HG03432 (cell line): Measurements from ENCODE around the gene EPB41L4A.
"Not testable (repeated sequence)": the region's sequence is repeated elsewhere in the genome, so short reads cannot be mapped to it uniquely, and the experiment has no call there.

ENCODE experiments used
- ATAC-seq: cut with Tn5 transposase; IDR thresholded peaks from one replicate; pipeline ENCODE4 v1.9.1; 2021; ENCODE audit warnings: mild to moderate bottlenecking, moderate library complexity; ENCODE audit not compliant: unreplicated experiment

The EPB41L4A gene

DNA sequence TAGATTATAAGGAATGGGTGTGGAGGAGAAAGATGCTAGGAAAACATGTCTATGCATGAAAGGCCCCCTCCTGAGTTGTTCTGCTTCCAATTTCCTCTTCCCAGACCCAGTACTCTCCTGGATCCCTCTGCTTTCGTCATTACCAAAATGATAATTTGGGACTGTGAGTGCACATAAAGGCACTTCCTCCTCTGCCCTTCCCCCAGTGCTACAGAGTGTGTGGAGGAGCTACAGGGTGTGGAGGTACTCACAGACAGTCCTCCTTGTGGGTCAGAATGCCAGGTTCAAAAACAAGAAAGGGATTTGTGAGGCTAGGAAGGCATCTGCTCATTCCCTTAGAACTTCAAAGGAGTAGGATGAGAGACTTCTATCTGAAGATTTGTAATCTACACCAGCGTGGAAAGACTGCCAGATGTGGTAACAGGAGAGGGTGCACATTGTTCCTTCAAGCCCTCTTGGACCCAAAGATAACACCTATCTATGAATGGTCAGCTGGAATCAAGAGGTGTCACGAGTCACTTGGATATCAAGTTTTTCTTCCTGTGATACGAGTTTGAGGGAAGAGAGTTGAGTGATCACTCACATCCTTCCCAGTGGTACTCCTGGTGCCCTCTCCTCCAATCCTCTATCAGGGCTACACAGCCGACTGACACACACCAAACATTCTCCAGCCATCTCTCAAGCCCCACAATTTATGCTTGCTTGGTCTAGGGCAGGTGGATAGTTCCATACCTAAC lies 201.1 kb downstream of the EPB41L4A start:
- no peak for ATAC-seq

DNA sequence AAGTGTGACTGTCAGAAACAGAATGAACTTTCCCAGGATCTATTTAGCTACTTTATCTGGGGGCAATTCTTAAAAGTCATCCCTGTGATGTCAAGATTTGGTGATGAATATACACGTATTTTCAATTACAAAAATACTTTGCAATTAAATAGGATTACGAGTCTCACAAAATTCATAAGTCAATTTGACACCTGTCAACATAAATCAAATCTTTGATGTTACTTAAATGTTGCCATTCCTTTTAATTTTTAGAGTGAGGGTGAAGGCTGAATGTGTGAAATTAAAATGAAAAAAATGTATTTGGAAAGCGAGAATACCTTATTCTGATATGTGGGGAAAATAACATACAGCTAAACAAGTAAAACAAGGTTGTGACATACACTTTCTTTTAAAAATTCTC lies 202.9 kb downstream of the EPB41L4A start:
- ATAC-seq: no peak

DNA sequence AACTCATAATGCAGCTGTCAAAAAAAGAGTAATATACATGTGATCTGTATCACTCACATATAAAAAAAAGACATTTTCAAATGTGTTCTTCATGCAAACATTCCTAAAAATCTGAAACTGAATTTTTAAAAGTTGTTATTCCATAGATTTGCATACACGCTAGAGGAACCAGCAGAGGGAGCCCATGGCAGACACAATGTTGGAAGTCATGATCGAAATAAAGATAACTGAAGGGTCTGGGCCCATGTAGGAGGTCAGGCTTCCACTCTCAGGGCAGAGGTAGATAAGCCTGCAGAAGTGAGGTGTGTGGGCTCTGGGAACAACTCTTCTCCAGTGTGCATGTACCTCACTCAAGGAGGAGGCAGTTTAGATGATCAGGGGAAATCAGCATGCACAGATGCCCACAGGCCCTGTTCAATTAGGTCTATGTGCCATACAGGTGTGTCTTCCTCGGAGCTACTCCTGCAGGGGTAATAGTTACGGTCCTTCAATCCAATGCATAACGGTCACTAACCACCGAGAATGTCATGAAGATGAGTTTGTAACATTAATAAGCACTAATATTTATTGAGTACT lies 208.6 kb downstream of the EPB41L4A start:
- ATAC-seq: no peak

- ATAC-seq: peak; percentile 57
Observed at GRCh38 chr5:112208699-112209615, 210.1 kb downstream of the EPB41L4A start.

GRCh38 chr5:112208195-112208594 lies 210.9 kb downstream of the EPB41L4A start:
- not testable (repeated sequence) for ATAC-seq

DNA sequence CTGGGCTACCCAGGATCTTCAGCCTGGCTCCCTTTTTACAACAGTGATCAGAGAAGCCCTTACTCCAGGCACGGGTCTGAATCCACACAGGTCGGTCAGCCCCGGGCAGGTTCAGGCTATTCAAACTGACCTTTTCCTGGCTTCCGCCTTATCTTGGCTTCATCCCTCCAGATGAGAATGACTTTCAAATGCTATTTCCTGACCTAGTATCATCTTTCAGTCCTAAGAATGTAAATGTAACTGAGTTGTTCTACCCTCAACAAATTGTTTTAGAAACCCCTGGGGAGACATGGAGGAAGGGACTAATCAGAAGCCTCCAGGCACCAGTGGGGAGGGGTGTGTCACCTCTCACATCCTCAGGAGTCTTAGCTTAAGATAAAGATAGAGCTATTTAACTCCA lies 213.2 kb downstream of the EPB41L4A start:
- ATAC-seq: no peak

GRCh38 chr5:112203229-112203628 lies 215.8 kb downstream of the EPB41L4A start:
- ATAC-seq: peak; percentile 67

GRCh38 chr5:112202694-112203093 lies 216.4 kb downstream of the EPB41L4A start:
- no peak for ATAC-seq

DNA sequence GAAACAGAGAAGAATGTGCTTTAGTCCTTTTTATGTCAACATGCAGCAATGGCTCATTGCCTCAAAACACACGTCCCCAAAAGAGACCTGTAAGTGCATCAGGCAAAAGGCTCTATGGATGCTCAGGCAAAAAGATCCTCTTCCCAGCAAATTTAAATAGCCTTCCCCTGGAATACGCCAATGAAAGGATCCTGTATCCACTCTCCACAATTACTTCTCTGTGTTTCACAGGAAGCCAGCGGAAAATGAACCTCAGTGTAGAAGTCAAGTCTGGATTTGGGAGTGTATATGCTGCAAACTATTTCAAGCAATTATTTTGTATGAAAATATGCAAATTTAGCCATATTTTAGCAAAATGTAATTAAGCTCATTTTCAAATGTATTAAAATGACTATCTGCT lies 217.9 kb downstream of the EPB41L4A start:
- no peak for ATAC-seq

DNA sequence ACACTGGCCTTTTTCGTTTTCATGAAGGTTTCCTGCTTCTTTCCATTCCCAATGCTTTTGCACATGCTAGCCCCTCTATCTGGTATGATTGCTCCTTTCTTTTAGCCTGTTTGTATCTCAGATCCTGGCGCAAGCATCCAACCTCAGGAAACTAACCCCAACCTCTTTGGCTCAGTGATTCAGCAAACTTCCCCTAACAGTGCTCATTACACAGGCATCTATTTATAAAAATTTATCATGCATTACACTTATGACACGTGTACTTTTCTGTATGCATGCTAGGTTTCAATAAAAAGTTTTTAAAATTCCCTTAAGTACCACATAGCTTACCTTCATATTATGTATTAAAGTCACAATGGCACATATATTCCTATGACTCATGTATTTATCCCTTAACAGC lies 218.9 kb downstream of the EPB41L4A start:
- ATAC-seq: no peak

- ATAC-seq: no peak
Observed at GRCh38 chr5:112196584-112196983, 222.5 kb downstream of the EPB41L4A start.

- no peak for ATAC-seq
Observed at GRCh38 chr5:112195924-112196323, 223.2 kb downstream of the EPB41L4A start.

DNA sequence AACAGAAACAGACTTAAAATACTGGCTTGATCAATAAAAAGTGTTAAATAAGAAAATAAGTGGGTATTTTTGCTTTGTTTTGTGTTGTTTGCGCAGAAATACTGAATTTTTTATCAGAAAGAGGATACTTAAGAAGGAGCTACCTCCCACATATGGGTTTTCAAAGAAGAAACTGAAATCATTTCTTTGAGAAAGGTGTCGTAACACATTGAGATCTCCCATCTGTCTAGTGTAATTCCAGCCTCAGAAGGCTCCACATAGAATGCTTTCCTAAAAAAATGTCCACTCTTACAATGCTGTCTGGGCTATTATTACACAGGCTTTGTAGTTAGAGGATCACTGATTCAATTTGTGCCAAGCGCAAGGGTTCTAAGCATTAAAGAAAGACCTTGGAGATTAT lies 226.2 kb downstream of the EPB41L4A start:
- ATAC-seq: no peak

DNA sequence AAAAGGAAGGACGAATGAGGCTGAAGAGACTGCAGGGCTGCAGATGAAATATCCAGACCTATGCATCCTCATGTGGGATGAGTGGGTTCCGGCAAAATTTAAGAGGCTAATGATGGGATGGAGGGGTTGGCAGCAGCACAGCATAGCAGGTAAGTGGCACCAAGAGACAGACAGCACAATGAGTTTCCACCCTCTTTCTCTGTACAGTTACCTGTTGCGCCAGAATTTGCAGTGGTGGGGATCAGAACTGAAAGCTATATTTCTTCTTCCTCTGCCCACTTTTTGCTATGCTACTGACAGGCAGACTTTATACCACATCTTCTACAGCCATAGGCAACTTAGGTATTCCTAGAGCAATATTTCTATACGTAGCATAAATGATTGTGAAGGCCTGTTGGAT lies 227.0 kb downstream of the EPB41L4A start:
- ATAC-seq: no peak

DNA sequence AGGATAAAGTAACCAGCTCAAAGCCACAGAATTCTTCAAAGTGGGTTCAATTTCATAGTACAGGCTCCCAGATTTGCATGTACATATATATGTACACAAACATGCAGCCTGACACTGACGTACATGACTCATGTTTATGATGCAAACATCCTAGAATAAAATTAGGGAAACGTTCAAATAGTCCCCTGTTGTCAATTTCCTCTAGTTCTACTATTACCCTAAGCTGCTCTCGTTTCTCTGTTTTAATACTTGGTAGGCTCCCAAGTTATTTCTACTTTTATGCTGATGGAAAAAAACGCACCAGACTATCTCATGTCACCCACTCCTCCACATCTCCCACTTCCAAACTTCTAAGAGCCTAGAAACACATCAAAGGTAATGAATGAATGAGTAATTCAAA lies 229.7 kb downstream of the EPB41L4A start:
- ATAC-seq: no peak

DNA sequence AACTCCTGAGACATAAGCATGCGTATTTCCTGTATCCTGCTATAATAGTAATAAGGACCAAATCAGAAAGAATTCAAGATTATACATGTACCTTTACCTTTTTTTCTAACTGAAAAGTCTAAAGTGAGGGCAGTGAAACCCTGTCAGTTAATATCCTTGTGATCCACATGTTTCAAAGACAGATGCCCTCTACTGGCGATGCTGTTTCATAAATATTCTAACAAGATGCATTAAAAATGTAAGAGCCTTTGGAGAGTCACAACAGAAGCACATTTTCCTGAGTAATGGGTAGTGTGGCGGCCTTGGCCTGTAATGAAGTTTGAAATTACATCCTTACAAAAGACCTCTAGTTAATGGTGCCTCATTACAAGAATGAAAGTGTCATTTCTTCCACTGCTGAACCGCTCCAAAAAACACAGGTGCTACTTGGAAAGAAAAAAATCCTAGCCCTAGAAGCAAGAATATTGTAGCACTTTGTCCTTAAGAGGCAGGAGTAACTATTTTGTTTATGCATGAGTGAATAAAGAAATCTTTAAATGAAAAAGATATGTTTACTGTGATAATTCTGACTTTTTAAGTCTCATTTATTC lies 232.6 kb downstream of the EPB41L4A start:
- no peak for ATAC-seq

GRCh38 chr5:112183874-112184273 lies 235.2 kb downstream of the EPB41L4A start:
- ATAC-seq: no peak

DNA sequence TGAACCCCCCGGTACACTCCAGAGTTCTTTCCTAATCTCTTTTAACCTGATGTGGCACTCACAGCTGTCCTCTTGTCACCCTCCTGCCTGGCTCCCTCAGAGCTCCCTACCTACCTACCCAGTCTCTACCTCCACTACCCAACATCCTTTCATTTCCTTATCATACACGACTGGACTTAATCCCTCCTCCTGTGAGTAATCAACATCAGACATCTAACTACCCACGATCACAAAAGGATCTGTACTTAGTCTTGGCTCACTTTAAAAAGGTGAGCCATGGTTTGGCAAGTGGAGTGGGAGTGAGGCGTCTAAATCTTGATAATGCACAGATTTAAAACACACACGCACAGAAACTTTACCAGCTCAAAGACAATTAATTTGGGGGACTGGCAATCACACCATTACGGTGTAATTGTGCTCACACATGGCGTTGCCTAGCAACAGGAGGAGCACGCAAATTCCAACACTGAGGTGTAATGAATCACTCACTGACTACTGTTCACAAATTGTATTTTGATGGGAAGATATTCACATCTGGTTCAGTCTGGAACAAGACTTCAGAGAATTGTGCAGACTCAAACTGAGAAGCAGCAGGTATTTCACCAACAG lies 235.9 kb downstream of the EPB41L4A start:
- no peak for ATAC-seq

DNA sequence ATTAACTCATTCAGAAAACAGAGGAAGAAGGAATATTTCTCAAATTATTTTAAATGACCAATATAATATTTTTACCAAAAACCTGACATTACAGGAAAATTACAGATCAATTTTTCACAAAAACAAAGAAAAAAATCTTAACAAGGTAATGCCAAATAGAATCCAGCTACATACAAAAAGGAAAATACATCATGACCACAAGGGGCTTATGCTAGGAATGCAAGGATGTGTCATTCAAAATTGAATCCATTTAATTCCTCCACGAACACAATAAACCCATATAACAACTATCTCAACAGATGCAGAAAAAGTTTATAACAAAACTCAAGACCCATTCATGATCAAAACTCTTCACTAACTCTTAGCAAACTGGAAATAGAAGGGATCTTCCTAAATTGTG lies 239.8 kb downstream of the EPB41L4A start:
- ATAC-seq: no peak

DNA sequence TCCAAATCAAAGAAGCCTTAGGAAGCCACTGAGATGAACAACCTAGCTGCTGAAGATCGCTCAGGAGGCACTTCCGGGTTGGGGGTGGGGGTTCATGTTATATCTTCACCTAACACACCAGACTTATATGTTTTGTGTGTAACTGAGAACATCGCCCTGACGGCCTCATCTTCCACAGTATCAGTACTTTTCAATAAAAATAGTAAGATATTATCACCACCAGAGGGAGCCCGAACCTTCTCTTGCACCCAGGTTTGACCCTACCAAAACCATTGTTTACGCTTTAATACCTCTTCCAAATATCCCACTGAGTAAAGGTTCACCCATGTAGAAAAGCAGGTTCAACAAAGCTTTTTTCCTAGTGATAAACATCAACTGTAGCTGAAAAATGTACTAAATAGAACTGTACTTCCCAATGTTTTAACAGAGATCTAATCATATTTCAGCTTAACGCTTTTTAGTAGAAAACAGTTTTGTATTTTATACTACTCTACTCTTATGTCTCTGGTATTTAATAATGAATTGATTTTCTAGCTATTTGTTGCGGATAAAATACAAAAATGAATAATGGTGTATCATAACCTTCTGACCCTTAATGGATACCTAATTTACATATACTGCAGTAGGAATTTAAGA lies 244.0 kb downstream of the EPB41L4A start:
- peak; percentile 84 for ATAC-seq
